T-helper 2 cell treated with Interferon-gamma antibody and Interleukin-4, amounts not matched to agents 5 μg/mL and 100 μg/mL, for 36 hours (primary cell): Measurements from ENCODE around the gene CHST12.
A peak's percentile ranks its signal among the peaks of the same experiment; 100 is the strongest.

ENCODE experiments used
- DNase-seq: peaks from one replicate; pipeline ENCODE4 v3.0.0; 2021; ENCODE audit warnings: low spot score
- H3K27ac Mint-ChIP-seq: one replicate; pipeline ENCODE4 v1.8.0; 2021; ENCODE audit warnings: mild to moderate bottlenecking, mixed read lengths
- H3K27me3 Mint-ChIP-seq: one replicate; pipeline ENCODE4 v1.8.0; 2021; ENCODE audit warnings: low read depth, mixed read lengths
- H3K36me3 Mint-ChIP-seq: one replicate; pipeline ENCODE4 v1.8.0; 2021; ENCODE audit warnings: low read depth, mixed read lengths
- H3K4me1 Mint-ChIP-seq: one replicate; pipeline ENCODE4 v1.8.0; 2021; ENCODE audit warnings: low read depth, mixed read lengths
- H3K4me3 Mint-ChIP-seq: one replicate; pipeline ENCODE4 v1.8.0; 2022; ENCODE audit warnings: mild to moderate bottlenecking, moderate library complexity, mixed read lengths
- H3K9me3 Mint-ChIP-seq: one replicate; pipeline ENCODE4 v1.8.0; 2021; ENCODE audit warnings: mixed read lengths

CHST12 gene

DNA sequence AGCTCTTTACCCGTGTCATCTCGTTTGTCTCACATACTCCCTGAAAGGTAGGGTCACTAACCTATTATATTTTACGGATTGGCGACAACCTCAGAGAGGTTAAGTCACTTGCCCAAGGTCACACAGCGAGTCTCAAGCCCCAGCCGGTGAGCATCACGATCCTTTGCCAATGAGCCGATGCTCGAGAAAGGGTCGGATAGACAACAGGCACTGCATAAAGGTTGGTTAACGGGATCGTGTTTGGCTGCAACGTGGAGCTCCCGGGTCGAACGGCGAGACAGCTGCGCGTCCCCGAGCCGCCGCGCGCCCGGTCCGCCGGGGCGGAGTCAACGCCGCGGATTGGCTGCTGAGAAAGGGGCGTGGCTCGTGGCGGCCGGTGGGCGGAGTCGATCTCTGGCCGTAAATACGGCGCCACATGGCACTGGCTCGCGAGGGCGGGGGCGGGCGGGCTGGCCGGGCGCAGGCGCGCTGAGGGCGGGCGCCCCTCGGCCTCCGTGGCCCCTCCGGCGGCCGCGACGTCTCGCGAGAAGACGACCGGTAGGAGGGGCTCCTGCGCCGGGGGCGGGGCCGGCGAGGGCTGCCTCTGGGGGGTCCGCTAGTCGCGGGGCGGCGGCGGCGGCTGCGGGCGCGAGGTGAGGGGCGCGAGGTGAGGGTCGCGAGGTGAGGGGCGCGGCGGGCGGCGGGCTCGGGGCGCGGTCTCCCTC is at the start of gene CHST12:
Gene CHST12 (plus strand): TSS at position 598 of the 704 bp plus-strand sequence. CDS start 29,029 bp downstream, outside the sequence.
- Mint-ChIP-seq H3K9me3 (no peaks in the 10 kb centered on the region), H3K27me3 (no peaks in the 10 kb centered on the region), H3K36me3 (peaks cover 24% of the 10 kb centered on the region), H3K4me3 (peak within 1 kb of the TSS; percentile 88), H3K4me1 (peaks cover 48% of the 10 kb centered on the region), H3K27ac (peak within 1 kb of the TSS; percentile 92)
- peak; percentile 94 for DNase-seq

DNA sequence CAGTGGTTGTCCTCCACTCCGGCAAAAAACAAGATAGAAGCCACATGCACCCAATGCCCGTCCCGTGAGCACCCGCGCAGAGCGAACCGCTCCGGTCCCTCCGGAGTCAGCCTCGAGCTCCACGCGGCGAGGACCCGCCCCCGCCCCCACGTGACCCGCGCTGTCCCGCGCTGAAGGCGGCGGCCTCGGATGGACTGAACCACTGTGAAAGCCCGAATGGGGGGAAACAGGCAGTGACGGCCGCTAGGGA is 49.5 kb upstream of the CHST12 start:
- Mint-ChIP-seq H3K27me3 (no peaks in the 10 kb centered on the region), H3K4me1 (peaks cover 16% of the 10 kb centered on the region), H3K27ac (peak overlapping the region; percentile 100), H3K4me3 (peak overlapping the region; percentile 92), H3K9me3 (no peaks in the 10 kb centered on the region), H3K36me3 (peaks cover 9% of the 10 kb centered on the region)
- DNase-seq: peak; percentile 88

DNA sequence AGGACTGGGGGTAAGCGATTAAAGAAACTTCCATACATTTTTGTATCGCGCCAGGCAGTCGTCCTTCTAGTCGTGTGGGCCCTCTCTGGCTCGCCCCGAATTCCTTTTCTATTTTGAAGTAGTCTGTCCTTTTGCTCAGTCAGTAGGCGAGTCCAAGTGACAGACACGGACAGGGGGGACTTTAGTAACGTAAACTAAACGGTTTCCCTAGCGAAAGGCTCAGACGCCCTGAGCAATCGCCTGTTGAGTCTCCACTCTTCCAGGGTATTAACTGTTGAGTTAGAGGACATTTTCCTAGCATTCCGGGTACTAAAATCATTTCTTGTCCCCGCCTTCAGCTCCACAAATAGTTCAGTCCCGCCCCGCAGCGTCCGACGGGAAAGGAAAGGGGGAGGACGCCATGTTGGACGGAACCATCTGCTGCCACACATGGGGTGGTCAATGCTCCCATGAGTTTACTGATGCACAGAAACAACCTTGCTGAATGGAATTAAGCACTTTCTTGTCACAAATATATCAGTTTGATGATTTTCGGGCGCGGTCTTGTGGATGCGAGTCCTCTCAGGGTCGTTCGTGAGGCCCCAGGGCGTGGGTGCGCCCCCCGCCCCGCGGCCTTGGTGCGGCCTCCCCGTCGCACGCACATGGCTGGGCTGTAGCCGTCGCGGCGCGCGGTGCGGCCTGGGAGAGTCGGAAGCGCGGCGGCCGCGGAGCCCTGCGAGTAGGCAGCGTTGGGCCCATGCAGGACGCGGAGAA is 49.0 kb upstream of the CHST12 start, which contains the start of gene EIF3B:
Gene EIF3B (plus strand): TSS at position 642 of the 753 bp plus-strand sequence. CDS start 95 bp downstream, at position 737.
- peak within 1 kb of the TSS; percentile 92 for H3K4me3 Mint-ChIP-seq
- peaks cover 14% of the 10 kb centered on the region for H3K36me3 Mint-ChIP-seq
- H3K27me3 Mint-ChIP-seq: no peaks in the 10 kb centered on the region
- H3K9me3 Mint-ChIP-seq: no peaks in the 10 kb centered on the region
- peak within 1 kb of the TSS; percentile 100 for H3K27ac Mint-ChIP-seq
- peak; percentile 85 for DNase-seq
- peaks cover 19% of the 10 kb centered on the region for H3K4me1 Mint-ChIP-seq

DNA sequence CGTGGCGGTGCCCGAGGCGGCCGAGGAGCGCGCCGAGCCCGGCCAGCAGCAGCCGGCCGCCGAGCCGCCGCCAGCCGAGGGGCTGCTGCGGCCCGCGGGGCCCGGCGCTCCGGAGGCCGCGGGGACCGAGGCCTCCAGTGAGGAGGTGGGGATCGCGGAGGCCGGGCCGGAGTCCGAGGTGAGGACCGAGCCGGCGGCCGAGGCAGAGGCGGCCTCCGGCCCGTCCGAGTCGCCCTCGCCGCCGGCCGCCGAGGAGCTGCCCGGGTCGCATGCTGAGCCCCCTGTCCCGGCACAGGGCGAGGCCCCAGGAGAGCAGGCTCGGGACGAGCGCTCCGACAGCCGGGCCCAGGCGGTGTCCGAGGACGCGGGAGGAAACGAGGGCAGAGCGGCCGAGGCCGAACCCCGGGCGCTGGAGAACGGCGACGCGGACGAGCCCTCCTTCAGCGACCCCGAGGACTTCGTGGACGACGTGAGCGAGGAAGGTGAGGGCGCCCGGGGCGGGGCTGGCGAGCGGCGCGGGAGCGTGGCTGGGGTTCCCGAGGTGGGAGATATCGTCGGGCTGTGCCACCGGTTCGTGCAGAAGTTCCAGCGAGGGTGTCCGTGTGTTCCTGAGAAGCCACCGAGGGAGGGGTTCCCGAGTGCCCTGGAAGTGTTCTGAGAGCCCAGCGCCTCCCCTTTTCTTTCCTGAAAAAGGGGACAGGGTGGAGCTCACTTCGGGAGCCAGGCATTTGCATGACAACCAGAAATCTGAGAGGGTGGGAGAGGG is 48.3 kb upstream of the CHST12 start:
- Mint-ChIP-seq H3K4me1 (peaks cover 24% of the 10 kb centered on the region), H3K27ac (peak overlapping the region; percentile 52), H3K27me3 (no peaks in the 10 kb centered on the region), H3K36me3 (peaks cover 15% of the 10 kb centered on the region), H3K9me3 (no peaks in the 10 kb centered on the region), H3K4me3 (peak overlapping the region; percentile 92)
- peak; percentile 11 for DNase-seq

DNA sequence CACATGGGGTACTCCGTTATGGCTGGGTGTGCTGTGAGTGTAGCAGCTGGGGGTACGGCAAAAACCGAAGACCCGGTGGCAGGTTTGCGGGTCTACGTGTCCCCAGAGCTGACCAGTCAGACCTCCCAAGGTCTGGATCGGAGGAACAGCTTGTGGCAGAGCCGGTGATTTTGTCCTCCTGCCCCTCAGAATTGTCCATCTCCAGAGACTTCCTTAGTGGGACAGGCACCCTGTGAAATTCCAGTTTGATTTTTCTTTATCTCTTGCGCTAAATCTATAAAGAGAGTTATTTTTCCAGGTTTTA is 47.8 kb upstream of the CHST12 start:
- Mint-ChIP-seq H3K36me3 (peaks cover 15% of the 10 kb centered on the region), H3K27me3 (no peaks in the 10 kb centered on the region), H3K4me1 (peaks cover 28% of the 10 kb centered on the region), H3K4me3 (peak overlapping the region; percentile 85), H3K9me3 (no peaks in the 10 kb centered on the region), H3K27ac (peak overlapping the region; percentile 84)
- DNase-seq: no peak

DNA sequence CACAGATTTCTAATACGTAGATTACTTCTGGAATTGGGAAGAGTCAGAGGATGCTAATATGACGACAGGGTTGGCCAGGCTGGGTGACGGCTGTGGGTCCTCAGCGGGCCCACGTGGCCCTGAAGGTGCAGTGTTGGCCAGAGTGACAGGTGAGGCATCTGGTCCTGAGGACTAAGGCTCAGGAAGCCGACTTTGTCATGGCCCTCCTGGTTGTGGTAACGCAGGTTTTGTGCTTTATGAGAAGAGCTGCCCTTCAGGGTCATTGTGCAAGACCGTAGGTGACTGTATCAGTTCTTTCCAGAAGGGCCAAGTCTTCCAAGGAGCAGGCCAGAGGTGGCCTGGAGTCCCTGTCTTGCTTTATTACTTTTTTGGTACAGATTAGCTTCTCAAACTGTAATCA is 46.2 kb upstream of the CHST12 start:
- Mint-ChIP-seq H3K27ac (no peak overlapping the region), H3K4me1 (peaks cover 28% of the 10 kb centered on the region), H3K4me3 (peak overlapping the region; percentile 47), H3K36me3 (peaks cover 17% of the 10 kb centered on the region), H3K9me3 (no peaks in the 10 kb centered on the region), H3K27me3 (no peaks in the 10 kb centered on the region)
- DNase-seq: no peak

DNA sequence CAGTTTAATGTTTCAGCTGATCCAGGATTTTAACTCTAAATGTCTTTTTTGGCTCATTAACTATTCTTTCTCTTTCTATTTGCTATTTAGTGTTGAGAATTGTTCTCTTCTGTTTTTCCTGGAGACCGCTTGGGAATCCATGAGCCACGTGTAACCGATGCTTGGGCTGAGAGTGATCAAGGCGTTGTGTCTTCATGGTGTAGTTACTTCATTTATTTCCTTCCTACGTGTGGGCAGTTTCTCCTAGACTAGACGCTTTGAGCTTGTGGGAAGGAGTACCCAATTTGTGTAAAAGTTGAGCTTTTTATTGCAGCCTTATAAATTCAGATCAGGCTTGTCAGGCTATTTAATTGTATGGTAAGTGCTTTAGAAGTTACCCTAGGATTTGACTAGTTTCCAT is 45.8 kb upstream of the CHST12 start:
- H3K4me1 Mint-ChIP-seq: peaks cover 28% of the 10 kb centered on the region
- peak overlapping the region; percentile 27 for H3K27ac Mint-ChIP-seq
- H3K36me3 Mint-ChIP-seq: peaks cover 20% of the 10 kb centered on the region
- H3K9me3 Mint-ChIP-seq: no peaks in the 10 kb centered on the region
- H3K4me3 Mint-ChIP-seq: peak overlapping the region; percentile 47
- no peak for DNase-seq
- H3K27me3 Mint-ChIP-seq: no peaks in the 10 kb centered on the region

DNA sequence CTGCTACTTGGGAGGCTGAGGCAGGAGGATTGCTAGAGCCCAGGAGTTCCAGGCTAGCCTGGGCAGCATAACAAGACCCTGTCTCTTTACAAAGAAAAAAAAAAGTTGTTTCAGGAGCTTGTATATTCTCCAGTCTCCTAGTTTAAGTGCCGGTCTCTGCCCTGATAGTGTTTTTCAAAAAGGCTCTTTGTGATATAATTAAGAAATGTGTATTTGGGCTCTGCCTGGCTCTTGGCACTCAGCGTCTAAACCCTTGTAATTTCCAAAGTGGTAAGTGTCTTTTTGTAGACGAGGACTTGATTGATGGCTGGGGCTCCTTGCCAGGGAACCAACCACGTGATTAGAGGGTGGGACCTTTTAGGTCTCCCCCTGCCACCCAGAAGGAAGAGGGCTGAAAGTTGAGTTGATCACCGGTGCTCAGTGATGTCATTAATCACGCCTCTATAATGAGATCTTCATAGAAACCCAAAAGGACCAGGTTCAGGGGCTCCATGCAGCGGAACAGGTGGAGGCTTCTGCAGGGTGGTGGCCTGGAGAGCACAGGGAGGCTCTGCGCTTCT is 44.4 kb upstream of the CHST12 start:
- peaks cover 31% of the 10 kb centered on the region for H3K36me3 Mint-ChIP-seq
- no peaks in the 10 kb centered on the region for H3K27me3 Mint-ChIP-seq
- no peak overlapping the region for H3K4me3 Mint-ChIP-seq
- H3K9me3 Mint-ChIP-seq: no peaks in the 10 kb centered on the region
- no peak overlapping the region for H3K27ac Mint-ChIP-seq
- H3K4me1 Mint-ChIP-seq: peaks cover 22% of the 10 kb centered on the region
- no peak for DNase-seq

DNA sequence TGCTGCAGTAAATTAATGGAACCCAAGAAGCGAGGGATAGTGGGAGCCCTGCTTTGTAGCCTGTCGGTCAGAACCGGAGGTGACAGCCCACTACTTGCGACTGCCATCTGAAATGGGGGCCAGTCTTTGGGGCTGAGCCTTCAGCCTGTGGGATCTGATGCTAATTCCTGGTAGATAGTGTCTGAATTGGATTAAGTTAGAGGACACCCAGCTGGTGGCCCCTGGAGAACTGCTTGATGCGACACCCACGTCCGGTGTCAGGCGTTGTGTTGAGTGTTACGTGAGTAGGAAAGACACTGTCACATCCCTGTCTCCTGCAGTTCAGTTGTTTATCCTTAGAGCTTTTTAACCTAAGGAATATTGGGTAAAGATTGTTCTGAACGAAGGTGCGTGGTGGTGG is 43.8 kb upstream of the CHST12 start:
- Mint-ChIP-seq H3K4me1 (peaks cover 22% of the 10 kb centered on the region), H3K27me3 (no peaks in the 10 kb centered on the region), H3K27ac (no peak overlapping the region), H3K4me3 (no peak overlapping the region), H3K36me3 (peaks cover 37% of the 10 kb centered on the region), H3K9me3 (no peaks in the 10 kb centered on the region)
- DNase-seq: no peak

DNA sequence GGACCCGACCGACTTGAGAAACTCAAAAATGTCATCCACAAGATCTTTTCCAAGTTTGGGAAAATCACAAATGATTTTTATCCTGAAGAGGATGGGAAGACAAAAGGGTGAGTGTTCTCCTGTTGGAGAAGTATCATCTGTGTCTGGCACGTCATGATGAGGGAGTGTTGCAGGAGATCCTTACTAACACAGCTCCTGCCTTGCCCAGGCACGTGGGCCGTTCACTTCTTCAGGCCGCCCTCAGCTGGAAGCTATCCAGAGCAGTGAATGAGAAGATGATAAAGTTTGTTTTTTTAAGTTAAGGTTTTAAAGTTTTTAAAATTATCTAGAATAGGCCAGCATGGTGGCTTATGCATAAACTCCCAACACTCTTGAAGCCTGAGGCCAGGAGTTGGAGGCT is 42.6 kb upstream of the CHST12 start:
- no peak for DNase-seq
- Mint-ChIP-seq H3K9me3 (no peaks in the 10 kb centered on the region), H3K4me3 (no peak overlapping the region), H3K27ac (no peak overlapping the region), H3K4me1 (peaks cover 22% of the 10 kb centered on the region), H3K36me3 (peaks cover 44% of the 10 kb centered on the region), H3K27me3 (no peaks in the 10 kb centered on the region)

DNA sequence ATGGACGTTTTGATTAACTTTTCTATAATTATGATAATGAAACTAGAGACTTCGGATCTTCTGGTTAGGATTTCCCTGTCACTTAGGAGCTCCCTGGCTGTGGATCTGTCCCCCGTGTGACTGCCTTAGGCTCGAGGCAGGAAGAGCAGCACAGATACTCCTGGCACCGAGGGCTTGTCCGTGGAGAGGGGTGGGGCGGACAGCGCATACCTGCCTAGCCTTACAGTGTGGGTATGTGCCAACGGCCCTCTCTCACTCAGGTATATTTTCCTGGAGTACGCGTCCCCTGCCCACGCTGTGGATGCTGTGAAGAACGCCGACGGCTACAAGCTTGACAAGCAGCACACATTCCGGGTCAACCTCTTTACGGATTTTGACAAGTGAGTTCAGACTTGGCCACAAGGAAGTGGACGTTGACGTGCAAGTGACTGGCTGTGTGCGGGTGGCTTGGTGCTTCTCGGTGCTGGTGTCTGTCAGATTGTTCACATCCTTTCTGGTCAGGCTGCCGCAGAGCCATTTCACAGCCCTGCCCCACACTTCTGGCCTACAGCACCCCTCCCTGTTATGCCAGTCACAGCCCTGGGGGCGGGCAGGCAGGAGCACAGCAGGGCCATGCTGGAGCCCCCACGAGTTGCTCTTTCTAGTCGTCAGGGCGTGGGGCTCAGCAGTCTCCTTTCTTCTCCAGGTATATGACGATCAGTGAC is 40.9 kb upstream of the CHST12 start:
- Mint-ChIP-seq H3K4me1 (peaks cover 14% of the 10 kb centered on the region), H3K4me3 (no peak overlapping the region), H3K27me3 (no peaks in the 10 kb centered on the region), H3K36me3 (peaks cover 54% of the 10 kb centered on the region), H3K27ac (no peak overlapping the region), H3K9me3 (no peaks in the 10 kb centered on the region)
- no peak for DNase-seq

DNA sequence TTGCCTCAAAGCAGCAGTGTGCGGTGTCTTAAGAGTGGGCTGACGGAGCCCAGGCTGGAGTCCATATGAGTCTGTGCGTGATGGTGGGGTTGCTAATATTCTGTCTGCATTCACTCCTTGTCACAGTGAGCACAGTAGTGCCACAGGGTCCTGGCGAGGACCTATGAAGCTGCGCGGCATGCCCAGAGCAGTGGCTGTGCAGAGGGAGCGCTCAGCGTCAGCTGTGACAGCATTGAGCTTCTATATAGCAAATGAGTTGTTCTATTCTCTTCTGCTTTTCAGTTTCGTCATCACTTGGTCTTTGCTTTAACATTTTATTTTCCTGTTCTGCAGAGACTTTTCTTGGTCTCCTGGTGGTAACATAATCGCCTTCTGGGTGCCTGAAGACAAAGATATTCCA is 34.3 kb upstream of the CHST12 start:
- no peaks in the 10 kb centered on the region for H3K9me3 Mint-ChIP-seq
- H3K27ac Mint-ChIP-seq: no peak overlapping the region
- H3K4me3 Mint-ChIP-seq: no peak overlapping the region
- H3K36me3 Mint-ChIP-seq: peaks cover 65% of the 10 kb centered on the region
- DNase-seq: no peak
- no peaks in the 10 kb centered on the region for H3K4me1 Mint-ChIP-seq
- H3K27me3 Mint-ChIP-seq: no peaks in the 10 kb centered on the region

DNA sequence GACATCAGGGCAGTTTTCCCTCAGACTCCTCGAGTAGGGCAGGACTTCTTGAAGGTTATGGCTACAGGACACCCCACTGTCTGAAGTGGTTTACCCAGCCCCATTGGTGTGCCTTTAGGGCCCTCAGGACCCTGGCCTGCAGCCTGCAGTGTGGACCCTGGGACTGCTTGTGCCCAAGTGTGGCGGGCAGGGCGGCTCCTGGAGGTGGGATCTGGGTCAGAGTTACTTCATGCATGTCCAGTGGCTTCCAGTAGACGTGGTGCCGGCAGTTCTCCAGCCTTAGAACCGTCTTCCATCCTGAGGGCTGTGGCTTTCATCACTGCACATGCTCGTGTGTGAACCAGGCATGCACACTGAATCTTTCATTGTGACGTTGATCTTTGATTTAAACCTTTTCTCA is 32.1 kb upstream of the CHST12 start:
- Mint-ChIP-seq H3K4me1 (no peaks in the 10 kb centered on the region), H3K27ac (no peak overlapping the region), H3K4me3 (no peak overlapping the region), H3K27me3 (no peaks in the 10 kb centered on the region), H3K36me3 (peaks cover 66% of the 10 kb centered on the region), H3K9me3 (no peaks in the 10 kb centered on the region)
- no peak for DNase-seq
